ENCODE measurements around the gene KIF26B. TPM values are rescaled to one million over a fixed set of nuclear protein-coding genes. Genes with fewer than 3 reads are reported as not detected.

KIF26B gene
- total RNA-seq, 2 donors from 2014 or later: 0.83 to 1.3 TPM

- Histone ChIP-seq H3K27ac (no peak overlapping the region), H3K36me3 (no peaks in the 10 kb centered on the region), H3K4me1 (no peaks in the 10 kb centered on the region), H3K9me3 (no peaks in the 10 kb centered on the region), H3K4me3 (no peak overlapping the region), H3K27me3 (no peaks in the 10 kb centered on the region)
- no peak for TF ChIP-seq CTCF (IDR thresholded peaks at IDR 0.05)
- DNase-seq (ENCODE audit: low spot score): no peak
These were observed 325.8 kb downstream of the KIF26B start for GRCh38 chr1:245480393-245481120.

- DNase-seq (ENCODE audit: low spot score): no peak
- H3K4me3 ChIP-seq: no peak overlapping the region
- H3K4me1 ChIP-seq: no peaks in the 10 kb centered on the region
- no peaks in the 10 kb centered on the region for H3K9me3 ChIP-seq
- TF ChIP-seq CTCF (IDR thresholded peaks at IDR 0.05): no peak
- H3K36me3 ChIP-seq: no peaks in the 10 kb centered on the region
- H3K27ac ChIP-seq: no peak overlapping the region
- no peaks in the 10 kb centered on the region for H3K27me3 ChIP-seq
These were observed 326.5 kb downstream of the KIF26B start for GRCh38 chr1:245481261-245481660.

- no peak overlapping the region for H3K4me3 ChIP-seq
- TF ChIP-seq CTCF (IDR thresholded peaks at IDR 0.05): no peak
- no peaks in the 10 kb centered on the region for H3K9me3 ChIP-seq
- DNase-seq (ENCODE audit: low spot score): no peak
- H3K4me1 ChIP-seq: no peaks in the 10 kb centered on the region
- no peak overlapping the region for H3K27ac ChIP-seq
- H3K36me3 ChIP-seq: no peaks in the 10 kb centered on the region
- H3K27me3 ChIP-seq: no peaks in the 10 kb centered on the region
These were observed 328.5 kb downstream of the KIF26B start for GRCh38 chr1:245483247-245483646.

- no peaks in the 10 kb centered on the region for H3K4me1 ChIP-seq
- no peaks in the 10 kb centered on the region for H3K36me3 ChIP-seq
- DNase-seq (ENCODE audit: low spot score): no peak
- H3K4me3 ChIP-seq: no peak overlapping the region
- TF ChIP-seq CTCF (IDR thresholded peaks at IDR 0.05): no peak
- no peak overlapping the region for H3K27ac ChIP-seq
- H3K27me3 ChIP-seq: no peaks in the 10 kb centered on the region
- H3K9me3 ChIP-seq: no peaks in the 10 kb centered on the region
These were observed 329.4 kb downstream of the KIF26B start for GRCh38 chr1:245484176-245484575.

- H3K4me3 ChIP-seq: no peak overlapping the region
These were observed 331.2 kb downstream of the KIF26B start for GRCh38 chr1:245485996-245486395.

More at GRCh38 chr1:245485996-245486395, 331.2 kb downstream of the KIF26B start:
- H3K27ac ChIP-seq: no peak overlapping the region
- no peaks in the 10 kb centered on the region for H3K9me3 ChIP-seq
- no peaks in the 10 kb centered on the region for H3K27me3 ChIP-seq
- H3K4me1 ChIP-seq: no peaks in the 10 kb centered on the region
- TF ChIP-seq CTCF (IDR thresholded peaks at IDR 0.05): no peak
- no peaks in the 10 kb centered on the region for H3K36me3 ChIP-seq
- DNase-seq (ENCODE audit: low spot score): no peak
